Embryonic facial prominence (tissue), 1 donor: ENCODE data around the gene MYOZ1.
"Not testable (repeated sequence)": the region's sequence is repeated elsewhere in the genome, so short reads cannot be mapped to it uniquely, and the experiment has no call there.

Experiments
- DNase-seq: peaks from one replicate; pipeline ENCODE4 v3.0.0-alpha.2; 2016; ENCODE audit errors: extremely low spot score

MYOZ1 gene

GRCh38 chr10:73641328-73642060, at the start of gene MYOZ1:
Gene MYOZ1, minus strand, starts transcription at chr10:73641474. Its CDS starts 1,457 bp downstream, at chr10:73640017.
- no peak for DNase-seq

DNA sequence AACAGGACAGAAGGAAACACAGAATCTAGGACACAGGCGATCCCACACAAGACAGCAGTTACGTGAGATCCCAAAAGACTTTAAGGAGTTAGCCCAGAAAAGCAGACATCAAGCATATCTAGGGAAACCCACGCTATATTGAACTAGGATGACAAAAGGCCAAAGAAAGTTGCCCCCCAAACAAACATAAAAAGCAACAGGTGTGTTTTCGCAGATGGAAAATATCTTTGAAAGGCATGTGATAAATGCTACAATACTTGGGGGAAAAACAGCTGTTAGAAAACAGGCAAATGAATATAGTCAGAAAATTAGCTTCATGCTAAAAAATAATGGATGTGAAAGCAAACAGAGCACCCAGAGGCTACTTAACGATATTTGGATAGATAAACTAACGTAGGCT, 49.5 kb upstream of the MYOZ1 start:
- DNase-seq: not testable (repeated sequence)

- DNase-seq: not testable (repeated sequence)
Measured at GRCh38 chr10:73689596-73689995, 48.3 kb upstream of the MYOZ1 start.

- DNase-seq: not testable (repeated sequence)
Measured at GRCh38 chr10:73687641-73688040, 46.4 kb upstream of the MYOZ1 start.

GRCh38 chr10:73674546-73674945, 33.3 kb upstream of the MYOZ1 start:
- not testable (repeated sequence) for DNase-seq

DNA sequence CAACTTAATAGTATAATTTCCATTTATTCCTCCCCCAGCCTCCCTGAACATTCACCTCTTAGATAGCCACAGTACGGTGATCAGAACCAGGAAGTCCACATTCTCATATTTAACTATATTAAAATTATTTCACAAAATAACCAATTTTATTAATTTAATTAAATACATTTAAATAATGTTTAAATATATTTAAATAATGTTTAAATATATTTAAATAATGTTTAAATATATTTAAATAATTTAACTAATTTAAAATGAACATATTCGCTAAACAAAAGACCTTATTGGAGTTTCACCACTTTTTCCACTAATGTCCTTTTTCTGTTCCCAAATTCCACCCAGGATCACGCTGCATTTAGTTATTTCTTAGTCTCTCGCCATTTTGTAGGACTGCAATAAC, 27.1 kb upstream of the MYOZ1 start:
- DNase-seq: not testable (repeated sequence)

- not testable (repeated sequence) for DNase-seq
Measured at GRCh38 chr10:73666153-73666809, 25.0 kb upstream of the MYOZ1 start.

GRCh38 chr10:73665581-73665980, 24.3 kb upstream of the MYOZ1 start:
- DNase-seq: not testable (repeated sequence)

- not testable (repeated sequence) for DNase-seq
Measured at GRCh38 chr10:73664156-73665040, 23.1 kb upstream of the MYOZ1 start.

GRCh38 chr10:73663621-73664020, 22.3 kb upstream of the MYOZ1 start:
- not testable (repeated sequence) for DNase-seq

DNA sequence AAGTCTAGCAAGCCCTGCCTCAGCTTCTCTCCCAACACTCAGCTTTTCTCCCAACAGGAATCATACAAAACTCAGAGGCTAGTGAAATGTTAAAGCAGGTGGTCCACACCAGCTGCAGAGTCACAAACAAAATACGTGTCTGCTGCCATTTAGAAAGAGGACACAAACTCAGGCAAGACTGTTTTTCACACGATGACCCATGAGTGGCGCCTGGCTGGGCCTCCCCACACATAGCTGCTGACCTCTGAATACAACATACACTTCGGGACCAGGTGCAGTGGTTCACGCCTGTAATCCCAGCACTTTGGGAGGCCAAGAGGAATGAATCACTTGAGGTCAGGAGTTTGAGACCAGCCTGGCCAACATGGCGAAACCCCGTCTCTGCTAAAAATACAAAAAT, 21.4 kb upstream of the MYOZ1 start:
- not testable (repeated sequence) for DNase-seq

- DNase-seq: no peak
Measured at GRCh38 chr10:73655990-73656298, 14.7 kb upstream of the MYOZ1 start, which contains the start of gene SYNPO2L. Gene SYNPO2L, minus strand, starts transcription at chr10:73656029. Its CDS starts 107 bp downstream, at chr10:73655922.

DNA sequence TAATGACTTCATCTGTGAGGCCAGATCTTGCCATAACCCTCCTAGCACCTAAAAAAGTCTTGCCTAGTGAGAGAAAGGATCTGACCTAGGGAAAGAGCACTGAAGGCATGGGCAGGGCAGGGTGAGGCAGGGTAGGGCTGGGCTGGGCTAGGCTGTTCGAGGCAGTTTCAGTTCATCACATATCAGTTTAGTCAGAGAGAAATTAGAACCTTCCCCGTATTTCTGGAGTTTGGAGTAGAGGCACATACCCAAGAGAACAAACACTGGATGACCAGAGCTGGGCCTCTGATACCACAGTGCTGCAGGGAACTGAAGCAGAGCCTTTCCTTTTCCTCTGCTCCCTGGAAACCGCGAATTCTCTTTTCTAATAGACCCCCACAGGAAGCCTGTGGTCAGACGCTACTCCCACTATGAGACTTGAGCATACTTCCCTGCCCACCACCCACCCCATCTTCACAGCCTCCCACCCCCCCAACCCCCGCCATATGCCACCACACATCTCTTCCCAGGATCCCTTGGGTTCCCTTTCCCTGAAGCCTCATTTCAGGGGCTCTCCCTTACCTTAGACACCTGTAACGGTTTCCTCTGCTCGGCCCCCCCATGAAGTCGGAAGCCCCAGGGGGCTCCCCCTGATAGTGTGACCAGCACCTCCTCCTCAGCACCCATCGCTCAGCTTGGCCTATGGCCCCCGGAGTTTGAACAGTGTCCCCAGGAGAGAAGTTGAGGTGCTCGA, 14.1 kb upstream of the MYOZ1 start:
- no peak for DNase-seq

DNA sequence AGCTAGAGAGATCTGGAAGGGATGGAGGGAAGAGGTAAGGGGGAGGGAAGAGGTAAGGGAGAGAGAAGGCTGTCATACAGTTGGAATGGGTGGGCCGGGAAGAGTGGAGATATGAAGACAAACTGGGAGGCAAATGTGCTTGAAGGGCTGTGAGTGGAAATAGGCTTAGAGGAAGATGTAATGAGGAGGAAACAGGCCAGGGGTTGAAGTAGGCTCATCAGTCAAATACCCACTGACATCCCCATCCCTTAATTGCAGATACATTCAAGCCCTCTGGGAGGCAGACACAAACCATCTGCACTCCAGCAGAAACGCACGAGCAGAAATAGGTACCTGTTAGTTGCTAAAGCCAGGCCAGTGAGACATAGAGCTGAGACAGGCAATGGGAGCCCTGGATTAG, 12.4 kb upstream of the MYOZ1 start:
- no peak for DNase-seq

GRCh38 chr10:73653195-73653594, 11.9 kb upstream of the MYOZ1 start:
- DNase-seq: no peak

- no peak for DNase-seq
Measured at GRCh38 chr10:73650537-73651331, 9.5 kb upstream of the MYOZ1 start.

DNA sequence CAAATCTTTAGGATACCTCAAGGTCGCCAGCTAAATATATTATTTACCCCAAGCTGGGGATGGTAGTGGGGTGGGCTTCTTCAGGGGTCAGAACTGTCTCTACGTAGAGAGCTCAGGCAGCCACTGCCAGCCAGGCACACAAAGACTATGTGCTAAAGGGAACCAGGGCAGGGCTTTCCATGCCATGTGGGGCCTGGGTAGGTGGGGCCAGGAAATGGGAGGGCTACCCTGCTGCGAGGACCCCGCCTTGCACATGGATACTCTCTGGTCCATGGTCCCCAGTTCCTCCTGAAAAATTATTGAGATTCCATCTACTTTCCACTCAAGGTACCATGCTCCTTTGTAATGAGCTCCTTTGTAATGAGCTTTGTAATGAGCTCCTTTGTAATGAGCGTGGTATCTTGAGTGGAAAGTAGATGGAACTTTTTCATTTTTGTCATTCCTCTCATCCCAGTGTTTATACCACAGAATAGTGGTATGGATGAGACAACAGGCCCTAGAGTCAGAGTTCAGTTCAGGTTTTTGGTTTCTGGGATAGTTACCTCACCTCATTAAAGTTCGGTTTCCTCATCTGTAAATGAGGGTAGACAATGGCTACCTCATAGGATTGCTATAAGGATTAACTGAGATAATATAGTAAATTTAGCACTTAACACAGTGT, 8.7 kb upstream of the MYOZ1 start:
- DNase-seq: no peak

DNA sequence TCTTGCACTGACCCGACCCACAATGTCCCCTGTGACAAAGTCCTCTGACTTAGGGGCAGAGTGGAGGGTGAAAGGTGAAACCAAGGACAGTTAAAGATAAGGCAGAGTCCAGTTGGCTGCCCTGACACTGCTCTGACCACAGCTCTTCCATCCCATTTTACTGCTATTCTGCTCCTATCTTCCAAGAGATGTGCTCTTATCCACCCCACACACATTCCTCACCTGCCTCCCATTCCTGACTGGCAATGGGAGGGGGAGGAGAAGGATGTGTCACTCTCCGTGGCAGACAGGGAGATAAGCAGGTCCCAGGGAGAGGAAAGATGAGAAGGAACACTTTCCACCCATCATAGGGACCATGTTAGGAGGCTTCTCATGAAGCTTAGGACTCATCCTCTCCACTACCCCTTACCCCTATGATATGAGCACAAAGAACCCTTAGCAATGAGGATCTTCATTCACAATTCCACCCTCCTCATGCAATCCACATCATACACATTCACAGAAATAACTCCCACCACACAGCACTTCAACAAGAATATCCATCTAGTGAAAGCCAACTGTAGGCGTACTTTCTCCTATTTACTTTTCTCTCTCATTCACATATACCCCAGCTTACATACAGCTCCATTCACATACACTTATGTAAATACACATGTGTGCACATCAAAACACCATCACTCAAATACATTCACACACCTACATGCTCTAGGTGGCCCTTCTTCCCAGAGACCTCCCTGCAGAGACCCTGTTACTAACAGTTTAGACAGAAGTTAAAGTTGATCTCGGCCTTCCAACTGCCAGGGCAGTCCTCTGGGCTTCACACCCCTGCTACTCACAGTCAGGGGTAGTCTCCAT, 7.9 kb upstream of the MYOZ1 start:
- no peak for DNase-seq
